SK-N-SH treated with all-trans-retinoic acid at 6 μM for 48 hours (cell line): ENCODE results near the gene FUT1.

ENCODE experiments used
- ATAC-seq: fragments of 200-7000 bp; cut with Tn5 transposase; 3 replicates; pipeline ENCODE4 v1.9.1; 2020; ENCODE audit warnings: mild to moderate bottlenecking, moderate library complexity
- ARNTL ChIP-seq: fragments of 450-650 bp; formaldehyde crosslinking; IDR thresholded peaks from 2 replicates; pipeline ENCODE4 v1.5.0; 2020; ENCODE audit warnings: low read depth, mild to moderate bottlenecking, moderate library complexity, borderline replicate concordance
- BACH2 ChIP-seq: fragments of 250-450 bp; sonication (Bioruptor Pico); IDR thresholded peaks from 2 replicates; pipeline ENCODE4 v1.9.0; 2021; ENCODE audit warnings: mild to moderate bottlenecking, borderline replicate concordance
- CSDC2 ChIP-seq: fragments of 250-450 bp; sonication (Bioruptor Pico); IDR thresholded peaks from 2 replicates; pipeline ENCODE4 v1.5.0; 2020; ENCODE audit warnings: mild to moderate bottlenecking, moderate library complexity
- ESRRG ChIP-seq: fragments of 250-450 bp; sonication (Bioruptor Pico); IDR thresholded peaks from 2 replicates; pipeline ENCODE4 v1.6.1; 2021; ENCODE audit warnings: mild to moderate bottlenecking
- GLIS3 ChIP-seq: fragments of 250-450 bp; sonication (Bioruptor Pico); IDR thresholded peaks from 2 replicates; pipeline ENCODE4 v1.5.0; 2020; ENCODE audit warnings: mild to moderate bottlenecking, moderate library complexity
- OSR1 ChIP-seq: fragments of 250-450 bp; sonication (Bioruptor Pico); IDR thresholded peaks from 2 replicates; pipeline ENCODE4 v1.8.0; 2022; ENCODE audit warnings: moderate library complexity, mild to moderate bottlenecking, inconsistent platforms
- POU6F1 ChIP-seq: fragments of 250-450 bp; sonication (Bioruptor Pico); IDR thresholded peaks from 2 replicates; pipeline ENCODE4 v1.8.0; 2021; ENCODE audit warnings: low read depth, mild to moderate bottlenecking, moderate library complexity, borderline replicate concordance
- PPARA ChIP-seq: fragments of 250-450 bp; sonication (Bioruptor Pico); IDR thresholded peaks from 2 replicates; pipeline ENCODE4 v1.5.0; 2020; ENCODE audit warnings: mild to moderate bottlenecking, borderline replicate concordance
- SNAI2 ChIP-seq: fragments of 250-450 bp; sonication (Bioruptor Pico); IDR thresholded peaks from 2 replicates; pipeline ENCODE4 v1.5.0; 2020; ENCODE audit warnings: mild to moderate bottlenecking, moderate library complexity
- TOX ChIP-seq: fragments of 250-450 bp; sonication (Bioruptor Pico); IDR thresholded peaks from 2 replicates; pipeline ENCODE4 v1.8.0; 2021; ENCODE audit warnings: mild to moderate bottlenecking, moderate library complexity, borderline replicate concordance
- TSHZ2 ChIP-seq: fragments of 250-450 bp; sonication (Bioruptor Pico); IDR thresholded peaks from 2 replicates; pipeline ENCODE4 v1.5.0; 2020; ENCODE audit warnings: mild to moderate bottlenecking, moderate library complexity
- ZC3H10 ChIP-seq: fragments of 250-450 bp; sonication (Bioruptor Pico); IDR thresholded peaks from 2 replicates; pipeline ENCODE4 v1.5.1; 2021; ENCODE audit warnings: mild to moderate bottlenecking, moderate library complexity
- ZFP3 ChIP-seq: fragments of 250-450 bp; sonication (Bioruptor Pico); IDR thresholded peaks from 2 replicates; pipeline ENCODE4 v1.5.0; 2020; ENCODE audit warnings: mild to moderate bottlenecking, moderate library complexity
- ZFP30 ChIP-seq: fragments of 450-650 bp; formaldehyde crosslinking; IDR thresholded peaks from 2 replicates; pipeline ENCODE4 v1.5.0; 2022; ENCODE audit warnings: mild to moderate bottlenecking, moderate library complexity
- ZNF565 ChIP-seq: fragments of 450-650 bp; formaldehyde crosslinking; conservative IDR thresholded peaks from 2 replicates; pipeline ENCODE4 v1.5.0; 2020; ENCODE audit warnings: low read depth, mild to moderate bottlenecking, moderate library complexity
- ZNF70 ChIP-seq: fragments of 450-650 bp; formaldehyde crosslinking; IDR thresholded peaks from 2 replicates; pipeline ENCODE4 v1.5.0; 2020; ENCODE audit warnings: mild to moderate bottlenecking, moderate library complexity
- TF ChIP-seq, protein P1 (sequence below): fragments of 250-450 bp; sonication (Bioruptor Pico); IDR thresholded peaks from 2 replicates; pipeline ENCODE4 v1.5.1; 2020; ENCODE audit warnings: low read depth, mild to moderate bottlenecking, moderate library complexity

FUT1 gene

DNA sequence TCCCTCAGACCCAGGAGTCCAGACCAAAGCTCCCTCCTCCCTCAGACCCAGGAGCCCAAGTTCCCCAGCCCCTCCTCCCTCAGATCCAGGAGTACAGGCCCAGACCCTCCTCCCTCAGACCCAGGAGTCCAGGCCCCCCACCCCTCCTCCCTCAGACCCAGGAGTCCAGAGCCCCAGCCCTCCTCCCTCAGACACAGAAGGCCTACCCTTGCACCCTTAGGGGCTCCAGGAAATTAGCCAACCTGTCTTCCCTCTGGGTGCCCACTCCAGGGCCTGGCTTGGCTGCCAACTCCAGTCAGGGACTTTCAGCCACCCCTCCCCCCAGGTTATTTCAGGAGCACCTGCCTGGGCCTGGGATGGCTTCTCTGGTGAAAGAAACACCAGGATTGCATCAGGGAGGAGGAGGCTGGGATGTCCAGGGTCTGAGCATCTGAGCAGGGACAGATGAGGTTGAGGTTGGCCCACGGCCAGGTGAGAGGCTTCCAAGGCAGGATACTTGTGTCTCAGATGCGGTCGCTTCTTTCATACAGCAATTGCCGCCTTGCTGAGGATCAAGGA, 2.7 kb upstream of the FUT1 start, which contains the start of gene FGF21 (continued):
- TF ChIP-seq, protein P1, sequence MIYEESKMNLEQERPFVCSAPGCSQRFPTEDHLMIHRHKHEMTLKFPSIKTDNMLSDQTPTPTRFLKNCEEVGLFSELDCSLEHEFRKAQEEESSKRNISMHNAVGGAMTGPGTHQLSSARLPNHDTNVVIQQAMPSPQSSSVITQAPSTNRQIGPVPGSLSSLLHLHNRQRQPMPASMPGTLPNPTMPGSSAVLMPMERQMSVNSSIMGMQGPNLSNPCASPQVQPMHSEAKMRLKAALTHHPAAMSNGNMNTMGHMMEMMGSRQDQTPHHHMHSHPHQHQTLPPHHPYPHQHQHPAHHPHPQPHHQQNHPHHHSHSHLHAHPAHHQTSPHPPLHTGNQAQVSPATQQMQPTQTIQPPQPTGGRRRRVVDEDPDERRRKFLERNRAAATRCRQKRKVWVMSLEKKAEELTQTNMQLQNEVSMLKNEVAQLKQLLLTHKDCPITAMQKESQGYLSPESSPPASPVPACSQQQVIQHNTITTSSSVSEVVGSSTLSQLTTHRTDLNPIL (CRISPR knock-in tag) = no peak

DNA sequence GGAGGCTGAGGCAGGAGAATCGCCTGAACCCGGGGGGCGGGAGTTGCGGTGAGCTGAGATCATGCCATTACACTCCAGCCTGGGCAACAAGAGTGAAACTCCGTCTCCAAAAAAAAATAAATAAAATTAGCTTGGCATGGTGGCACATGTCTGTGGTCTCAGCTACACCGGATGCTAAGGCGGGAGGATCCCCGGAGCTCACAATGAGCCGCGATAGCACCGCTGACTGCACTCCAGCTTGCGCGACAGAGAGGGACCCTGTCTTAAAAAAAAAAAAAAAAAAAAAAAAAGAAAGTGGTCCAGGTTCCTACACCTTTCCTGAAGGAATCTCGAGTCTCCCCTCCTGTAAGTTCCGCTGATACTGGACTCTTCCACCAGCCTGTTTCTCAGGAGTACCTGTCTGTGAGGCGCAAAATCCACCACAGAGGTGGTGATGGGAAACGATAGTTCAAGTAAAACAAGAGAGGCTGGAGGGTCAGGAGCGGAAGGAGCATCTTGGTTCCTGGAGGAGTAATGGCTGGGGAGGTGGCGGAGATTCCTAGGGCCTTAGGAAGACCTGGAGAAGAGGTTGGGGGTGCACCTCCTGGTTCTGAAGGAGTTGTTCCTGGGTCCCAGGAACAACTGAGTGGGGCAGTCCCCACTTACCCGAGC, 471 bp downstream of the FUT1 start:
- no peak for ATAC-seq
- TF ChIP-seq SNAI2 (no peak), TOX (no peak), CSDC2 (CRISPR knock-in tag) (no peak), ZNF565 (CRISPR knock-in tag) (no peak), BACH2 (CRISPR knock-in tag) (no peak), TSHZ2 (no peak), GLIS3 (CRISPR knock-in tag) (no peak)

DNA sequence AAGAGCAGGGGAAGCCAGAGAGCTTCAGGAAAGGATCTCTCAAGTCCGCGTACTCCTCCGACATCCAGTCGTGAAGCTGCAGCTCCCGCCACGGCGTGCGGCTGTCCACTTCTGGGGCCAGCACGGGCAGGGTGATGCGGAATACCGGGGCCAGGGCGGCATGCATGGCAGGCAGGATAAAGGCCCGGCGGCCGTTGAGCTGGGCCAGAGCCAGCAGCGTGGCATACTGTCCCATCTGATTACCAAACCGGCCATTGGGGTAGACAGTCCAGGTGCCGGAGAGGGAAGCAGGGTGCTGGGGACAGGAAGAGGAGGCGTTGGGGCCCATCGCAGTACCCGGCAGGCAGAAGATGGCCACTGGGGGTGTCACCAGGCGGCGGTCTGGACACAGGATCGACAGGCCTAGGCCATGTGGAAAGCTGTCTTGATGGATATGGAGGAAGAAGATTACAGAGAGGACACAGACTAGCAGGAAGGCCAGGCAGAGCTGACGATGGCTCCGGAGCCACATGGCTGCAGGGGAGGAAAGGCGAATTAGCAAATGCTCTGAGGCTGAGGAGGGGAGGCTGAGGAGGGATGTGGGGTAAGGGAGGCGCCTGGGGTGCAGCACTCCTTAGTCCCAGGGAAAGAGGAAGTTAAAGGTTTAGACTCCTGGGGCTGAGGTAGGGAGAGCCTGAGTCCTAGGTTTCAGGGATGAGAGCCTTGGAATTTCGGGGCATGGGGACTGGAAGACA, 1.5 kb downstream of the FUT1 start:
- ATAC-seq = no peak

GRCh38 chr19:48750351-48750750, 2.1 kb downstream of the FUT1 start:
- TF ChIP-seq ZFP30 (CRISPR knock-in tag) = no peak
- TF ChIP-seq ESRRG (CRISPR knock-in tag) = no peak
- TF ChIP-seq POU6F1 (CRISPR knock-in tag) = no peak
- TF ChIP-seq, all 23 proteins: peak for 0
- ATAC-seq = no peak

More for the DNA sequence above, 1.5 kb downstream of the FUT1 start:
- TF ChIP-seq TOX (no peak), ZC3H10 (no peak), ZNF70 (no peak), ZFP3 (CRISPR knock-in tag) (no peak), PPARA (no peak), OSR1 (no peak), GLIS3 (CRISPR knock-in tag) (no peak), ESRRG (CRISPR knock-in tag) (no peak), ZFP30 (CRISPR knock-in tag) (no peak), SNAI2 (no peak), ARNTL (CRISPR knock-in tag) (no peak)
- TF ChIP-seq, protein P1 (CRISPR knock-in tag) = no peak

DNA sequence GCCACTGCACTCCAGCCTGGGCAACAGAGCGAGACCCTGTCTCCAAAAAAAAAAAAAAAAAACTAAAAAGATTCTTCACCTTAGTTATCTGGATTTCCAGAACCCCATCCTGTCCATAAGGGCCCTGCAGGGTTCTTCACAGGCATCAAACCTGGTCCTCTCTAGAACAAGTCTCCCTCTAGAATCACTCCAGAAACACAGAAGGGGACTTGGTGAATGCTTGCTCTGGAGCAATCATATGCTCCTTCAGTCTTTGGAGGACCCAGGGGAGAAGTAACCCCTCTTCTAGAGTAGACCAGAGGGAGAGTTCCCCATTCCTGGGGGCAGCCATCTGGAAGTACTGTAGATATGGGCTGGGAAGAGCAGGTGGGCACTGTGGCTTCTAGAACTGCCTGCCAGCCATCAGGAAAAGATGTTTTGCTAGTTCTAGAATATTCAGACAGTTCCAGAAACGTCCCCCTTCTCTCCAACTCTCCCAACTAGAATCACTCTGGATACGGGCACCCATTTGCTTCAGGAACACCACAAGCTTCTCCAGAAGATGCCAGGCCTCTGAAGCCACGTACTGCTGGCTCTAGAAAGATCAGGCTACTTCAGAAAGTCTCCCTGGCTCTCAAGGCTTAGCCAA, 2.8 kb downstream of the FUT1 start:
- TF ChIP-seq, protein P1 (CRISPR knock-in tag) = no peak
- TF ChIP-seq BACH2 (CRISPR knock-in tag) (no peak), ZFP30 (CRISPR knock-in tag) (no peak), ARNTL (CRISPR knock-in tag) (no peak)
- ATAC-seq = no peak
